ENCODE results near the gene LY6G5B.
A peak's percentile ranks its signal among the peaks of the same experiment; 100 is the strongest.
"Not testable (repeated sequence)": the region's sequence is repeated elsewhere in the genome, so short reads cannot be mapped to it uniquely, and the experiment has no call there.

The LY6G5B gene

DNA sequence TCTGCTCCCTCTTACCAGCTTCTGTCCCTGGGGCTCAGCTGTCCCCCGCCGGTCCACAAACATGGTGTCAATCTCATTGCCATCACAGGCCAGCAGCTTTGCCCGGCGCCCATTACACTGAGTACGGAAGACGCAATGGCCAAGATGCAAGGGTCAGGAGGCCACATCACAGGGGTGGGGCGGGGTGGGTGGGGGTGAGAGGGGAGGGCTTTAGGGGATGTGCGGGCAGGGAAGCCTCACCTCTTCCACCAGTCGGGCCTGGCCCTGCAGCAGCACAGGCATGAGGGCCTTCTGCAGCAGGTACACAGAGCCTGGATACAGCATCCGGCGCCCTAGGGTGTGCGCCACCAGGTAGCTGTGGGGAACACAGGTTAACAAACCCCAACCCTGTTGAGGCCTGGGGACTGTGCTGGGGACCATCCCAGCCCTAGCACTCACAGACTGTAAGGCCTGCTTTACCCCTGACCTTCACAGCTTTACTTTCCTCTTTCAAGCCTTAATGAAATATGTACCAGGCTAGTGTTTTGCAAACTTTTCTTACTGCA lies 21.9 kb downstream of the LY6G5B start:
- no peak for DNase-seq

DNA sequence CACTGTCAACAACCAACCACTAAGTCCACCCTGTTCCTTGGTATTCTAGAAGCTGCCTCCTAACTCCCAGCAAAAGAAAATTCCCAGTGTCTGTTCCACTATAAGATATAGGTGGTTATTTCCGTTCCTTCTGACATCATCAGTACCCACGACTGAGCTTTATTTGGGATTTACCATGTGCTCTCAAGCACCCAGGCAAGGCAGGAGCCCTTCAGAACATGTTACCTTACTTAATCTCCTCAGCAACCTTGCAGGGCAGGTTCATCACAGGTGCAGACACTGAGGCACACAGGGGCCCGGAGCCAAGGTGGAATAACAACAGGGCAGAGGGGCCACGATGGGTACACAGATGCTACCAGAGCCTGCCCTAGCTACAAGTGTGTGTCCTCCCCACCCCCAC lies 22.6 kb downstream of the LY6G5B start:
- no peak for DNase-seq

DNA sequence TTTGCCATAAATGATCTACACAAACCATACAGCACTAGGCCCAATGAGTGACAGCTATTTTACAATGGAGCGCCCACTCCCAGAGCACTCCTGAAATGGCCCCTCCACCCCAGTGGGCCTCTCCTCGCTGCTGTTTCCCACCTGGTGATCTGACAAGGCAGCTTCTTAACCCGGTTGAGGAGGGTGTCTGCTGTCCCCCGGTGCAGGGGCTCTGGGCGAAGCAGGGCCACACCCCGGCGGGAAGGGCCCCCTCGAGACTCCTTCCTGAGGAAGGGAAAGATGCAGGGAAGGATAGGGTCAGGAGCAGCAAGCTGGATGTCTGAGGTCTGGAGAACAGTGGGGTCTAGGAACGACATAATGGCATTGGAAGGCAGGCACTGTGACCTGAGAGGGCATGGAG lies 23.1 kb downstream of the LY6G5B start:
- no peak for DNase-seq

- no peak for DNase-seq
Observed at GRCh38 chr6:31693535-31693934, 23.8 kb downstream of the LY6G5B start.

DNA sequence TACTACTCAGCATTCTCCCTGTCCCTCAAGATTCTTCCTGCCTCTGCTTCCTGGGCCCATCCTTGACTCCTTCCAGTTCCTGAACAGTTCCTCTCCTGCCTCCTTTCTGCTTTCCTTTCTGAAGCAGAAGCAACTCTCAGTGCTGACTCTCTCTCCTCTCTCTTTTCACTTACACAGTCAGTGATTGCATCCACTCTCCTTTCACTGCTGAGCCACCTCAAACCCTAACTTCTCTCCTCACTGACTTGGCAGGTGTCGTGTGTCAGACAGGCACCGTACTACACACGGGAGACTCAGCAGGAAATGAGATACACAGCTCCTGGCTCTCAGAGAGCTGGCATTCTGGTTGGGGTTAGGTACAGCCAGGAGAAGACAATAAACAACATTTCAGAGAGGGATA lies 27.8 kb downstream of the LY6G5B start:
- DNase-seq: no peak

DNA sequence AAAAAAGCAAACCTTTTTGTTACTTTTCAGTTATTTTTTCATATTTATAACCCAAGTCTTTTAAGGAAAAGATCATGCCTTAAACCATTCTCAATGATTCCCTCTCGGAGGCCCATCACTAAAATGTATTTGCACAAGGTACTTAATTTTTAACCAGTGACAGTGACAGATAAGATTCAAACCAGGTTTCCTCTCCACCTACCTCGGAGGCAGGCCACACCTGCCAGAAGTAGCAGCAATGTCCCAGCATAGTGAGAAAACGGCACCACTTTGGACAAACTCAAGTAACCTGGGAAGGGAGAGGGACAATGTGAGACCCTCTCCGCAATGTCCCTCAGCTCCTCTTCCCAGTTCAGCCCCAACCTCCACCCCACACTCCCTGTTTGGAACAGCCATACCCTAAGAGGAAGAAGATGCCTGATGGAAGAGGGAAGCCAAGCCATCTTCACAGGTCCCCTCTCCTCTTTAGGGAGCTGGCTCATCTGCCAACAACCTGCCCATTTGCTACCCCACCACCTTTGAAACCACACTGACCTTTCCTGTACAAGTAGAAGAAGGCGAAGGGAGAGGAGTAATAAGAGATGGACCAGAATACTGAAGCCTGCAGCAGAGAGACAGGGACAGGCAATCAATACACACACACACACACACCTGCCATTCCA lies 31.1 kb downstream of the LY6G5B start:
- no peak for DNase-seq

- peak; percentile 31 for DNase-seq
Observed at GRCh38 chr6:31701666-31702404, 32.1 kb downstream of the LY6G5B start.

DNA sequence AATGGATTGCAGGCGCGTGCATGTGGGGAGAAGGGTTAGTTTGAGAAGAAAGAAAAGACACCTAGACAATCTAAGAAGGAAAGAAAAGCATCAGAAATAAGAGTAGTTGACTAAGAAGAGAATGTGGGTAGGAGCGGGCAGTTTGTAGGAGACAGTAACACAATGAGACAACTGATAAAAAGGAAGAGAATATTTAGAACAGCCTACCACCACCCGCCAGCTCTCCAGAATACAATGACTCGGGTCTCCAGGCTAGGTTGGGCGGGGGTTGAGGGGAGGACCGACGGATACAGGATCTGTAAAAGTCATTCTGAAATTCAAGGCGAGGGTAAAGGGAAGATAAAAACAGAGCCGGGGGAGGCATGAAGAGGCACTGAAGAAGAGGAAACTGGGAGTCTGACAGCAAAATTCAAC lies 32.6 kb downstream of the LY6G5B start:
- DNase-seq: peak; percentile 48

DNA sequence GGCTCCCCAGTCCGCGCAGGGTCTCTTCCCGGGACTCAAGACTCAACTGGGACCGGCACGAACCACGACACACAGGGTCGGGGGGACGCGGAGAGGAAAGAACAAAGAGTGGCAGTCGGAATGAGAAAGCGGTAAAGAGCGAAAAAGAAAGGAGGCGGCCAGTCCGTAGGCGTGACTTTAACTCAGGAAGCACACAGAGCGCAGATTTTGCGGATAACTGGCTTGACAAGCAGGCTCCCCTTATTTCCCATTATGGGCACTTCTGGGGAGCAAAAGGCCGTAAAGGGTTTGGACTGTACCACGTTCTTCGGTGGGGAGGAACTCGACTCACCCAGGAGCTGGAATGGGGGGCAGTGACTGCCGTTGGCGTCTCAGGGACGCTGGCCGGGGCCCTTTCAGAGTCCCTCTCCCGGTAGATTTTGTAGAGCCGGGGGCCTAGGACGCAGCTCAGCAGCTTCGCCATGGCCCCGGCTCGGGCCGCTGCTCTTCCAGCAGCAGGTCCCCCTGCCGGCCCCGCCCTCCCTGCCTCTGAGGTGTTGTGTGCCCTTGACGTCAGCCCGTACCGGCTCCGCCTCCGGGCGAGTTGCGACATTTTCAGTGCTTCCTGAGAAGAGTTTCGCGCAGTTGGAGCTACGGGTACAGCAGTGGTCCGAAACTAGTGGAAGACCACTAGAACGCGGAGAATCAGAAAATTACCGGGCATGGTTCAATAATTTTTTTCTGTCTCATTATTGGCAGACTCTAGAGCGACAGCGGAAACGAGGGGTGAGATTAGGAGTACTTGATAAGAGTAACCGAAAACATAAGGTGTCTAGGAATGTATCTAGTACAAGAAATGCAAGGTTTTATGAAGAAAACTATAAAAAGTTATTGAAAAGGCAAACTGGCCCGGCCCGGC lies 33.3 kb downstream of the LY6G5B start, which contains the start of gene ABHD16A:
ABHD16A (minus strand) TSS at position 506 of the 898 bp plus-strand sequence; CDS start at position 463, 43 bp downstream.
- peak; percentile 88 for DNase-seq

DNA sequence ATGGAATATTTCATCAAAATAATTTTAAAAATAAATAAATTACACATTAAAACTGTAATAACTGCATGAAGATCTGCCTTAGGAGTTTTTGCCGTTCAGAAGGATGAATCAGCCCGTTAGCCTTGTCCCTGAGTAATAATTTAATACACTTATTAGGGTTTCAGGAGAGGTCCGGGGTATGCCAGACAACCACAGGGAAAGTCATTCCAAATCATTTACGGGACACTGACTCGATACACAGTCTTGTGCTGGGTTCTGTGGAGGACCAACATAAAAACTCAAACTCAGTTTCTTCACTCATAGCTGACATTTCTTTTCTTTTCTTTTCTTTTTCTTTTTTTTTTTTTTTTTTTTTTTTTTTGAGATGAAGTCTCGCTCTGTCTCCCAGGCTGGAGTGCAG lies 36.2 kb downstream of the LY6G5B start:
- no peak for DNase-seq

GRCh38 chr6:31706599-31706998 lies 36.8 kb downstream of the LY6G5B start, which contains the start of gene LY6G6F:
Gene LY6G6F, plus strand, starts transcription at chr6:31706866. Its CDS starts 41 bp downstream, at chr6:31706907.
- DNase-seq: no peak

GRCh38 chr6:31707701-31708100 lies 37.9 kb downstream of the LY6G5B start:
- DNase-seq: no peak

DNA sequence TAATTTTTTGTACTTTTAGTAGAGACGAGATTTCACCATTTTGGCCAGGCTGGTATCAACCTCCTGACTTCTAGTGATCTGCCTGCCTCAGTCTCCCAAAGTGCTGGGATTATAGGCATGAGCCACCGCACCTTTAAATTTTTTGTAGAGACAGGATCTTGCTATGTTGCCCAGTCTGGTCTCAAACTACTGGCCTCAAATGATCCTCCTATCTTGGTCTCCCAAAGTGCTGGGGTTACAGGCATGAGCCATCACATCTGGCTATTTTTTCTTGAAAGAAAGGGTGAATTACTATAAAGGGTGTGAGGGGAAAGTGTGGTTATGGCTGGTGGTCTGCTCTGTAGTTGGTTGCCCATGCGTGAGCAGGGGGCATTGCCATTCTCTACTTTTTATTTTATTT lies 38.4 kb downstream of the LY6G5B start:
- DNase-seq: no peak

- not testable (repeated sequence) for DNase-seq
Observed at GRCh38 chr6:31709157-31709556, 39.4 kb downstream of the LY6G5B start.

DNA sequence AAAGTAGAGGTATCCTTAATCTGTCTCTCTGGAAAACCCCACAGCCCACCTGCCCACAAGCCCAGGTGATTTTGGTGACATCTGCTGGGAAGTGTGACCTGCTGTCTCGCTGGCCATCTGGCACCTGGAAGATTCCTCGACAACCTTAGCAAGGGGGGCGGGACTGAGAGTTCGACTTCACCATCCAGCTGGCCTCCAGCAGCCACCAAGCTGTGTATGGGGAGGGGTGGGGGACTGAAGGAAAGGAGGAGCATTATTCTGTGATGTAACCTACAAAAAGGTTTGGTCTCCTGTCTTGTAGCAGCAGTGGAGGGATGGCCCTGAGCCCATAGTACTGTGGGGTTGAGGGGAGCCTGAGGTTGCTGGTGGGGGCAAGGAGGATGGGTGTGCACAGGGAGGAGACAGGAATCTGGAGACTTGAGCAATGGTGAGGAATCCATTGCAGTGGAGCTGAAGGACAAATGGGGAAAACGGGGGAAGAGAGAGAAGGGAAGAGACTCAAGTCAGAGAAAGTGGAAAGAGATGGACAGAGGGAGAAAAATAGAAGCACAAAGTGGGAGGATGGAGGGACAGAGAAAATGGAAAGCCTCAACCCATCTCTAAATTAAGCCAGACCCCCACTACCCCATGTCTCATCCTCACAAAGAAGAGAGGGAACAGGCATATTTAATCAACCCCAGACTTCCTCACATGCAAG lies 40.9 kb downstream of the LY6G5B start:
- no peak for DNase-seq

DNA sequence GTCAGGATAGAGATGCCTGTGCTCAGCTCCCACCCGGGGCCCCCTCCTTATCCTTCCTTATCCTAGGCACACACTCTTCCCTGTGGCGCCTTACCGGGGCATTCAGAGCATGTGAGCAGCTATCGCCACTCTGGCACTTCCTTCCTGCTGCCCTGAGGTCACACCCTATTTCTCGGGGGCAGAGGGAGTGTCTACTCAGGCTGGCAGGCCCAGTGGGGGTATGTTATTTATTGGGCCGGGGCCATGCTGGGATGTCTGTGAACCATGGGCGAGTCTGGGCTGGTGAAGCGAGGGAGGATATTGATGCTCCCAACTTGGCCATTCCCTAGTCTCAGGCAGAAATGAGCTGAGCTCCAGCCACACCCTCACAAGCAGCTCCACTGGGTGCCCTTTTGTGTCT lies 41.5 kb downstream of the LY6G5B start:
- DNase-seq: no peak

DNA sequence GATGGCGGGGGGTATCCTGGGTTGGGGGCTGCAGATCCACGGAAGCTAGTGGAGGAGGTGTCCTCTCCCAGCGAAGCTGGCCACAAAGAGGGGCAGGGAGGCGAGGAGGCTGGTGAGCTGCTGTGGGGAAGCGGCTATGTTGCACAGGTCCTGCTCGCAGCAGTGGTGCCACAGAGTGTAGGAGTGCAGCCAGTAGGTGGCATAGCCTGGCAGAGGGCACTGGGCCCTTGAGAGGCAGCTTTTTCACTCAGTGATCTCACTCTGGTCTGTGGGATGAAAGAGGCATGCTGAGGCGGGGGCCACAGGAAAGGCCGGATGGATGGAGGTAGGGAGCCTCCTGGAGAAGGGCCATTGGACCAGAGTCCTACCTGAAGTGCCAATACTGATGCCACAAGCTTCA lies 42.5 kb downstream of the LY6G5B start:
- DNase-seq: no peak

GRCh38 chr6:31713465-31713864 lies 43.7 kb downstream of the LY6G5B start:
- DNase-seq: no peak

GRCh38 chr6:31713991-31714684 lies 44.4 kb downstream of the LY6G5B start:
- DNase-seq: no peak

GRCh38 chr6:31715022-31715958 lies 45.5 kb downstream of the LY6G5B start, which contains the start of gene LY6G6D:
Gene LY6G6D, plus strand, starts transcription at chr6:31715348. Its CDS starts 8 bp downstream, at chr6:31715356.
- DNase-seq: no peak

Data from NCI-H1092 treated with DMSO at 0.1 percent for 48 hours (cell line).